Activated naive CD4-positive, alpha-beta T cell treated with anti-CD3 and anti-CD28 coated beads for 36 hours (primary cell): Measurements from ENCODE around the gene SLX1A. TPM values are rescaled to one million over a fixed set of nuclear protein-coding genes. Genes with fewer than 3 reads are reported as not detected.
"Not testable (repeated sequence)": the region's sequence is repeated elsewhere in the genome, so short reads cannot be mapped to it uniquely, and the experiment has no call there.

ENCODE experiments used
- CTCF ChIA-PET: fragments of 350-600 bp; sonication (Branson Sonifier 250); formaldehyde crosslinking; loops from one replicate; lab custom pipeline; 2021; ENCODE audit warnings: antibody characterized with exemption; lab: Charles Lee
- DNase-seq: peaks from one replicate; pipeline ENCODE4 v3.0.0-alpha.2; 2020
- H3K27ac Mint-ChIP-seq: one replicate; pipeline ENCODE4 v1.8.0; 2021; ENCODE audit warnings: mild to moderate bottlenecking, mixed read lengths
- H3K27me3 Mint-ChIP-seq: one replicate; pipeline ENCODE4 v1.8.0; 2021; ENCODE audit warnings: low read depth, mixed read lengths
- H3K36me3 Mint-ChIP-seq: one replicate; pipeline ENCODE4 v1.8.0; 2021; ENCODE audit warnings: low read depth, mixed read lengths
- H3K4me1 Mint-ChIP-seq: one replicate; pipeline ENCODE4 v1.8.0; 2021; ENCODE audit warnings: low read depth, mixed read lengths
- H3K4me3 Mint-ChIP-seq: one replicate; pipeline ENCODE4 v1.8.0; 2021; ENCODE audit warnings: mild to moderate bottlenecking, moderate library complexity, mixed read lengths
- H3K9me3 Mint-ChIP-seq: one replicate; pipeline ENCODE4 v1.8.0; 2021; ENCODE audit warnings: mixed read lengths
- intact Hi-C: fragments of 100-400 bp; cut with micrococcal nuclease; formaldehyde crosslinking; loops from one replicate; pipeline ENCODE4 v1.15.1; 2023
- total RNA-seq, 2 experiments: library from RNA; stranded (reverse); gene quantifications; one replicate each; pipeline ENCODE4 v1.2.3, GENCODE V29; 2021

SLX1A gene
- total RNA-seq, 2 experiments from 2014 or later, result 35.4 to 42.5 TPM

GRCh38 chr16:30168746-30169145 is 24.9 kb upstream of the SLX1A start:
- intact Hi-C loops, result not testable (repeated sequence)
- peaks cover 19% of the 10 kb centered on the region for H3K4me1 Mint-ChIP-seq

GRCh38 chr16:30169416-30169815 is 24.3 kb upstream of the SLX1A start:
- H3K4me3 Mint-ChIP-seq, CTCF ChIA-PET, H3K9me3 Mint-ChIP-seq, H3K27ac Mint-ChIP-seq, H3K36me3 Mint-ChIP-seq, DNase-seq, intact Hi-C loops, H3K27me3 Mint-ChIP-seq: not testable (repeated sequence)
- peaks cover 19% of the 10 kb centered on the region for H3K4me1 Mint-ChIP-seq

More at GRCh38 chr16:30168746-30169145, 24.9 kb upstream of the SLX1A start:
- H3K27me3 Mint-ChIP-seq, CTCF ChIA-PET, H3K9me3 Mint-ChIP-seq, H3K36me3 Mint-ChIP-seq, H3K4me3 Mint-ChIP-seq, H3K27ac Mint-ChIP-seq, DNase-seq: not testable (repeated sequence)

GRCh38 chr16:30170145-30170544 is 23.5 kb upstream of the SLX1A start:
- H3K4me3 Mint-ChIP-seq, DNase-seq, intact Hi-C loops, H3K27ac Mint-ChIP-seq, H3K9me3 Mint-ChIP-seq, H3K27me3 Mint-ChIP-seq, CTCF ChIA-PET, H3K36me3 Mint-ChIP-seq: not testable (repeated sequence)
- peaks cover 16% of the 10 kb centered on the region for H3K4me1 Mint-ChIP-seq

DNA sequence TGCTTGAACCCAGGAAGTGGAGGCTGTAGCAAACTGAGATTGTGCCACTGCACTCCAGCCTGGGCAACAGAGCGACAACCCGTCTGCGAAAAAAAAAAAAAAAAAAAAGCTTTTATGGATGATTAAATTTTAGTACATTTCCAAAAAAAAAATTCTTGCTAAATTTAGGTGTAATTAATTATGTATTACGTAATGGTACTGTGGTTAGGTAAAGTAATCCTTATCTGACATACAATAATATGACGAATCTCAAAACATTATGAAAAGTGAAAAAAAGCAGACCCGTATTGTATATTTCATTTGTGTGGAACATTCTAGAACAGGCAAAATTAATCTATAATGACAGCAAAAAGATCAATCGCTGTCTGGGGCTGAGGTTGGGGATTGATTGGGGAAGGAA is 20.6 kb upstream of the SLX1A start:
- Mint-ChIP-seq H3K27ac (no peak overlapping the region), H3K4me3 (no peak overlapping the region)
- intact Hi-C loops, result no loop called here

GRCh38 chr16:30176876-30177275 is 16.8 kb upstream of the SLX1A start:
- DNase-seq, H3K4me1 Mint-ChIP-seq, H3K9me3 Mint-ChIP-seq, intact Hi-C loops, H3K27ac Mint-ChIP-seq, H3K36me3 Mint-ChIP-seq, H3K4me3 Mint-ChIP-seq, H3K27me3 Mint-ChIP-seq: not testable (repeated sequence)
- CTCF ChIA-PET, result interaction anchor here (0.6 to 1.9 kb wide), 3 partner anchors 50 to 98 kb away, joined by 3 to 4 read pairs (median 4); no protein-coding TSS in a partner anchor

More for the DNA sequence above, 20.6 kb upstream of the SLX1A start:
- CTCF ChIA-PET, result no interaction called here
- no peaks in the 10 kb centered on the region for H3K36me3 Mint-ChIP-seq
- H3K27me3 Mint-ChIP-seq, result no peaks in the 10 kb centered on the region
- peaks cover 2% of the 10 kb centered on the region for H3K4me1 Mint-ChIP-seq
- no peak for DNase-seq
- H3K9me3 Mint-ChIP-seq, result no peaks in the 10 kb centered on the region

- intact Hi-C loops, result no loop called here
- H3K4me3 Mint-ChIP-seq, result no peak overlapping the region
- no peak for DNase-seq
- peaks cover 4% of the 10 kb centered on the region for H3K36me3 Mint-ChIP-seq
- H3K9me3 Mint-ChIP-seq, result no peaks in the 10 kb centered on the region
- no peak overlapping the region for H3K27ac Mint-ChIP-seq
- H3K27me3 Mint-ChIP-seq, result no peaks in the 10 kb centered on the region
- CTCF ChIA-PET, result interaction anchor here (0.6 to 2.1 kb wide), 3 partner anchors 40 to 90 kb away, joined by 3 to 6 read pairs (median 3); partner anchors contain the start of gene GDPD3
- peaks cover 6% of the 10 kb centered on the region for H3K4me1 Mint-ChIP-seq
Observed at GRCh38 chr16:30179195-30179594, 14.5 kb upstream of the SLX1A start.

- intact Hi-C loops, result no loop called here
- H3K27me3 Mint-ChIP-seq, result no peaks in the 10 kb centered on the region
- DNase-seq, result no peak
- peaks cover 11% of the 10 kb centered on the region for H3K36me3 Mint-ChIP-seq
- no peak overlapping the region for H3K4me3 Mint-ChIP-seq
- H3K4me1 Mint-ChIP-seq, result peaks cover 6% of the 10 kb centered on the region
- H3K9me3 Mint-ChIP-seq, result no peaks in the 10 kb centered on the region
- no peak overlapping the region for H3K27ac Mint-ChIP-seq
- CTCF ChIA-PET, result interaction anchor here (0.6 to 2.1 kb wide), 2 partner anchors 48 to 68 kb away, joined by 3 to 6 read pairs; partner anchors contain the start of gene GDPD3
Observed at GRCh38 chr16:30179931-30180330, 13.7 kb upstream of the SLX1A start.

GRCh38 chr16:30180741-30181140 is 12.9 kb upstream of the SLX1A start:
- CTCF ChIA-PET, result interaction anchor here (0.6 kb wide), 1 partner anchor 49 kb away, joined by 3 read pairs; no protein-coding TSS in a partner anchor
- Mint-ChIP-seq H3K36me3 (peaks cover 19% of the 10 kb centered on the region), H3K4me1 (peaks cover 6% of the 10 kb centered on the region), H3K4me3 (no peak overlapping the region), H3K27me3 (no peaks in the 10 kb centered on the region), H3K27ac (peak overlapping the region; percentile 20), H3K9me3 (no peaks in the 10 kb centered on the region)
- no peak for DNase-seq
- intact Hi-C loops, result no loop called here

GRCh38 chr16:30183233-30184095 is 10.2 kb upstream of the SLX1A start, which contains the start of gene CORO1A:
Gene CORO1A, plus strand, starts transcription at chr16:30183602. Its CDS starts 1,608 bp downstream, at chr16:30185210.
- peaks cover 43% of the 10 kb centered on the region for H3K36me3 Mint-ChIP-seq
- CTCF ChIA-PET, result interaction anchor here (0.7 kb wide), 1 partner anchor 91 kb away, joined by 3 read pairs; the partner anchor contains the start of gene TBX6
- H3K27me3 Mint-ChIP-seq, result no peaks in the 10 kb centered on the region
- H3K4me1 Mint-ChIP-seq, result peaks cover 22% of the 10 kb centered on the region
- H3K4me3 Mint-ChIP-seq, result peak within 1 kb of the TSS; percentile 100
- no peaks in the 10 kb centered on the region for H3K9me3 Mint-ChIP-seq
- intact Hi-C loops, result loop anchor here (1.0 kb wide), 1 partner anchor 91 kb away; no protein-coding TSS in a partner anchor
- H3K27ac Mint-ChIP-seq, result peak within 1 kb of the TSS; percentile 100
- DNase-seq, result peak; percentile 90

DNA sequence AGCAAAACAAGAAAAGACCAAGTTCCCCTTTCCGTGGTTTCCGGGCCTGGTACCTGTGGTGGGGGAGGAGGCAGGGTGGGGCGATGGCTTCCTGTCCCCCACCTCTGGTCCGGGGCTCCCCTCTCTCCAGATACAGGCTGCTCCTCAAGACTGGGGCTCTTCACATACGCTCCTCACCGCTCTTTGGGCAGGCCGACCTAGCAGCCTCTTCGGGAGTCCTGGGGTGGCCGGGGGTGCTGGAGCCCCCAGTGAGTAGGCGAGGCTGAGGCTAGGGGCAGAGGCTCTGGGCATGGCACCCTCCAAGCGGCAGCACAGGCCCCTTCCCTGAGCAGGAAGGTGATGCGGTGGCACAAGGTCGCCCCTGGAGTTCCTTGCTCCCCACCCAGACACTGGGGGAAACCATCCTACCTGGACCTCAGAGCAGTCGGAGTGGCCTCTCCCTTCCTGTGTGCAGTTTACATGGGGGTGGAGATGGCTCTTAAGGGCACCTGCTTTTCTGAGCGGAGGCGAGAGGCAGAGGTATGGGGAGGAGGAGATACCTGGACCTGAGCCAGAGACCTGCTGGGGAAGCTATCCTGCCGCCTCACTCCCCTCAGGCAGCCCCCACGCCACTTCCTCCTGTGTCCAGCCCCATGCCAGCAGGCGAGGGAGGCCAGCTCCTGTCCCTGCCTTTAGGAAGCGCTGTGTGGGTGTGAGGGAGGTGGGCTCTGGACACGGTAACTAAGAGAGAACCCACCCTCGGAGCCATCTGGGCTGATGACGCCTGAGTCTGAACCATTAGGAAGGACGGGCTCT is 9.4 kb upstream of the SLX1A start:
- peak; percentile 90 for DNase-seq
- Mint-ChIP-seq H3K27ac (peak overlapping the region; percentile 100), H3K27me3 (no peaks in the 10 kb centered on the region), H3K4me3 (peak overlapping the region; percentile 100), H3K9me3 (no peaks in the 10 kb centered on the region), H3K4me1 (peaks cover 22% of the 10 kb centered on the region), H3K36me3 (peaks cover 43% of the 10 kb centered on the region)
- intact Hi-C loops, result no loop called here
- CTCF ChIA-PET, result interaction anchor here (0.7 to 2.1 kb wide), 4 partner anchors 41 to 225 kb away, joined by 3 to 10 read pairs (median 6); partner anchors contain the start of gene TBX6

DNA sequence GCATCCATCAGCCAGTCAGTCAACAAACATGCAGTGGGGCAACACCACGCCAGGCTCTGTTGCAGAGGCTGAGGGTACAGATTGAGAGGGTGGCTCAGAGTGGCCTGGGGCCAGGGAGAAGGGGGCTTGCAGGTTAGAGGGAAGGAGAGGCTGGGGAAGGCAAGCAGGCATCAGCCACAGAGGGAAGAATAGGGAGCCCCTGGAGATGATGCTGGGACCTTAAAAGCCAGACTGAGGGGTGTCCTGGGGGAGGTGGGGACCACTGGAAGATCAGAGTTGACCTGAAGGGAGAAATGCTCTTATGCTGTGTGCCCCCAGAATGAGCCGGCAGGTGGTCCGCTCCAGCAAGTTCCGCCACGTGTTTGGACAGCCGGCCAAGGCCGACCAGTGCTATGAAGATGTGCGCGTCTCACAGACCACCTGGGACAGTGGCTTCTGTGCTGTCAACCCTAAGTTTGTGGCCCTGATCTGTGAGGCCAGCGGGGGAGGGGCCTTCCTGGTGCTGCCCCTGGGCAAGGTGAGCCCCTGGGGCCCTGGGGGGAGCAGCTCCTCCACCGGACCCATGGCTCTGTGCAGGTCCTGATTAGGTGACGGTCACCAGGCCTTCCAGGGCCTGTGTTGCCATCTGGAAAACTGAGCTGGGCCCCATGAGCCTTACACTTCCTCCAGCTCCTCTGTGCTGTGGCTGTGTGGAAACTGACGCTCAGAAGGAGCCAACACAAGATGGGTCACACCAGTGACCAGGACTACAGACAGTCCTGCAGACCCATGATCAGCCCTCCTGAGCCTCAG is 8.6 kb upstream of the SLX1A start:
- no peaks in the 10 kb centered on the region for H3K9me3 Mint-ChIP-seq
- peaks cover 22% of the 10 kb centered on the region for H3K4me1 Mint-ChIP-seq
- H3K27ac Mint-ChIP-seq, result peak overlapping the region; percentile 100
- H3K4me3 Mint-ChIP-seq, result peak overlapping the region; percentile 100
- no peaks in the 10 kb centered on the region for H3K27me3 Mint-ChIP-seq
- DNase-seq, result no peak
- peaks cover 43% of the 10 kb centered on the region for H3K36me3 Mint-ChIP-seq
- CTCF ChIA-PET, result interaction anchor here (1.5 to 2.1 kb wide), 4 partner anchors 42 to 224 kb away, joined by 3 to 16 read pairs (median 9); partner anchors contain the start of gene TBX6
- intact Hi-C loops, result no loop called here
